H1 (cell line): Measurements from ENCODE around the gene FBLIM1. TPM values are rescaled to one million over a fixed set of nuclear protein-coding genes. Genes with fewer than 3 reads are reported as not detected.

ENCODE experiments used
- CHD2 ChIP-seq: IDR thresholded peaks from 2 replicates; pipeline ENCODE4 v1.6.1; 2012; ENCODE audit warnings: low read length, improper control_type of control experiment
- CTBP2 ChIP-seq: IDR thresholded peaks from 2 replicates; pipeline ENCODE4 v1.7.0; 2011; ENCODE audit warnings: borderline replicate concordance, mild to moderate bottlenecking, moderate library complexity, mixed read lengths, low read length; ENCODE audit not compliant: insufficient read depth, insufficient read length
- FOSL1 ChIP-seq: IDR thresholded peaks from 2 replicates; pipeline ENCODE4 v1.6.1; 2011; ENCODE audit warnings: mild to moderate bottlenecking, low read depth, low read length, moderate library complexity; ENCODE audit not compliant: insufficient read depth
- SP4 ChIP-seq: IDR thresholded peaks from 2 replicates; pipeline ENCODE4 v1.6.1; 2012; ENCODE audit warnings: low read length, inconsistent platforms
- polyA plus RNA-seq, 7 experiments: library from polyadenylated mRNA; depleted of rRNA in 3 of 7; stranded (reverse) in 5 of 7; unstranded in 2 of 7; fragments of >200 nt in 5 of 7; fragments of 200-250 nt in 2 of 7; gene quantifications; 1 replicate in 5 of 7; 2 replicates in 1 of 7; 4 replicates in 1 of 7; pipeline versions ENCODE4 v1.2.1 to v1.2.3, GENCODE V29; 2011 to 2013; ENCODE audit warnings: missing spikeins in 2 of 7, mixed read lengths in 2 of 7
- total RNA-seq: library from RNA; stranded (reverse); fragmentation: NEBNext Ultra II Directional; extraction: Animal tissue kit (Norgen Biotek cat#: 25700); gene quantifications from 2 replicates; pipeline ENCODE4 v1.2.1, GENCODE V29; 2021

Gene FBLIM1
- total and polyA plus RNA-seq, 2 of the 8 experiments (the other 6 are each of a cell fraction or from before 2014, with no cell fraction given): 66.6 to 66.7 TPM

DNA sequence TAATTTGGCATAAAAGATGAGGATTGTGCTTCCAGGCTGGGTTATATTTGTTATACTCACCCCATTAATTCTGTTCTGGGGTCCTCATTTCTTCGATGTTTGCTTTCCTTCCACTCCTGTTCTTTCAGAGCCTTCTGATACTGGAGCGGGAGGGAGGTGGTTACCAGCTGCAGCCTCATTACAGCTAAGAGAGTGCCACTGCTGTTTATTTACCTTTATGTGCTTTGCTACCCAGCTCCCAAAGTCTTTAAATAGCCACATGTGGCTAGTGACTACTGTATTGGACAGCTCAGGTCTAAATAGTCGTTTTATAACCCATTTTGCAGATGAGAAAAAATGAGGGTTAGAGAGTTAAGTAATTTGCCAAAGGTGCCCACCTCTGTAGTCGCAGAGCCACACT lies 49.4 kb upstream of the FBLIM1 start (continued):
- TF ChIP-seq FOSL1 (no peak), CTBP2 (no peak), SP4 (no peak), CHD2 (no peak)
- TF ChIP-seq, all 59 proteins: peak for 0
